DOHH2 (cell line): ENCODE data around the gene PLTP.

ENCODE experiments used
- CTCF ChIP-seq: fragments of 200-600 bp; sonication (generic); IDR thresholded peaks from one replicate; pipeline ENCODE4 v1.5.1; 2014; ENCODE audit warnings: antibody characterized with exemption, mild to moderate bottlenecking, low read depth, low read length; ENCODE audit not compliant: poor library complexity, severe bottlenecking
- EZH2phosphoT487 ChIP-seq: fragments of 200-600 bp; sonication (generic); IDR thresholded peaks from 2 replicates; pipeline ENCODE4 v1.6.1; 2017; ENCODE audit warnings: borderline replicate concordance, mild to moderate bottlenecking, antibody characterized with exemption, low read length, moderate library complexity, mixed read lengths

- TF ChIP-seq CTCF (no peak), EZH2phosphoT487 (no peak)
Observed at GRCh38 chr20:45857114-45857881, 54.7 kb downstream of the PLTP start, which contains the start of the genes ACOT8 and ZSWIM3.
